ENCODE data around the gene ADH5. TPM values are rescaled to one million over a fixed set of nuclear protein-coding genes. Genes with fewer than 3 reads are reported as not detected.
"Not testable (repeated sequence)": the region's sequence is repeated elsewhere in the genome, so short reads cannot be mapped to it uniquely, and the experiment has no call there.

ADH5 gene
- total RNA-seq: 197 TPM
- long read RNA-seq, transcript ADH5-201 (9 exons, 2,615 nt): major isoform, 163 of 174 reads
- long read RNA-seq, partial matches to known transcripts: 10 of 174 reads
- long read RNA-seq, other reads (novel, unspliced or antisense): 1 of 174 reads

GRCh38 chr4:99088481-99089365, at the start of gene ADH5:
ADH5 (minus strand) TSS chr4:99088788; CDS start chr4:99088700, 88 bp downstream.
- peak; percentile 94 for DNase-seq
- intact Hi-C loops (cut with DNase I): loop anchor here (10.0 kb wide), 1 partner anchor 164 kb away; the partner anchor contains the start of gene EIF4E
- peak; percentile 99 for ATAC-seq (ENCODE audit: poor library complexity)

- ATAC-seq (ENCODE audit: poor library complexity): no peak
- intact Hi-C loops (cut with DNase I): no loop called here
- DNase-seq: no peak
Observed at GRCh38 chr4:99136329-99136728, 47.7 kb upstream of the ADH5 start.

- ATAC-seq (ENCODE audit: poor library complexity) (no peak), DNase-seq (no peak)
- intact Hi-C loops (cut with DNase I): no loop called here
Observed at GRCh38 chr4:99135541-99136162, 47.1 kb upstream of the ADH5 start.

- no peak for ATAC-seq (ENCODE audit: poor library complexity)
- intact Hi-C loops (cut with DNase I): no loop called here
Observed at GRCh38 chr4:99134586-99134985, 46.0 kb upstream of the ADH5 start.

GRCh38 chr4:99131378-99131777, 42.8 kb upstream of the ADH5 start:
- DNase-seq (no peak), ATAC-seq (ENCODE audit: poor library complexity) (no peak)
- intact Hi-C loops (cut with DNase I): no loop called here

More at GRCh38 chr4:99134586-99134985, 46.0 kb upstream of the ADH5 start:
- no peak for DNase-seq

- ATAC-seq (ENCODE audit: poor library complexity) (no peak), DNase-seq (no peak)
- intact Hi-C loops (cut with DNase I): loop anchor here (10.0 kb wide), 1 partner anchor 338 kb away; no protein-coding TSS in a partner anchor
Observed at GRCh38 chr4:99126376-99126775, 37.8 kb upstream of the ADH5 start.

- no peak for DNase-seq
Observed at GRCh38 chr4:99121008-99121407, 32.4 kb upstream of the ADH5 start.

GRCh38 chr4:99120501-99120900, 31.9 kb upstream of the ADH5 start:
- intact Hi-C loops (cut with DNase I): loop anchor here (10.0 kb wide), 1 partner anchor 344 kb away; no protein-coding TSS in a partner anchor
- ATAC-seq (ENCODE audit: poor library complexity) (no peak), DNase-seq (no peak)

More at GRCh38 chr4:99121008-99121407, 32.4 kb upstream of the ADH5 start:
- no peak for ATAC-seq (ENCODE audit: poor library complexity)
- intact Hi-C loops (cut with DNase I): loop anchor here (10.0 kb wide), 1 partner anchor 344 kb away; no protein-coding TSS in a partner anchor

- DNase-seq (no peak), ATAC-seq (ENCODE audit: poor library complexity) (peak; percentile 39)
- intact Hi-C loops (cut with DNase I): loop anchor here (2.0 kb wide), 1 partner anchor 287 kb away; no protein-coding TSS in a partner anchor
Observed at GRCh38 chr4:99117876-99118693, 29.5 kb upstream of the ADH5 start.

GRCh38 chr4:99117122-99117841, 28.7 kb upstream of the ADH5 start:
- intact Hi-C loops (cut with DNase I); ATAC-seq (ENCODE audit: poor library complexity): not testable (repeated sequence)

GRCh38 chr4:99109286-99109685, 20.7 kb upstream of the ADH5 start:
- intact Hi-C loops (cut with DNase I); ATAC-seq (ENCODE audit: poor library complexity): not testable (repeated sequence)

More at GRCh38 chr4:99117122-99117841, 28.7 kb upstream of the ADH5 start:
- not testable (repeated sequence) for DNase-seq

GRCh38 chr4:99104153-99104552, 15.6 kb upstream of the ADH5 start:
- DNase-seq: no peak
- ATAC-seq (ENCODE audit: poor library complexity): no peak
- intact Hi-C loops (cut with DNase I): no loop called here

More at GRCh38 chr4:99109286-99109685, 20.7 kb upstream of the ADH5 start:
- not testable (repeated sequence) for DNase-seq

GRCh38 chr4:99103166-99103565, 14.6 kb upstream of the ADH5 start:
- ATAC-seq (ENCODE audit: poor library complexity) (no peak), DNase-seq (no peak)
- intact Hi-C loops (cut with DNase I): no loop called here

GRCh38 chr4:99102634-99103033, 14.0 kb upstream of the ADH5 start:
- ATAC-seq (ENCODE audit: poor library complexity) (no peak), DNase-seq (no peak)
- intact Hi-C loops (cut with DNase I): no loop called here

GRCh38 chr4:99100876-99101275, 12.3 kb upstream of the ADH5 start:
- DNase-seq (no peak), ATAC-seq (ENCODE audit: poor library complexity) (no peak)
- intact Hi-C loops (cut with DNase I): no loop called here

GRCh38 chr4:99099814-99100213, 11.2 kb upstream of the ADH5 start:
- ATAC-seq (ENCODE audit: poor library complexity); DNase-seq; intact Hi-C loops (cut with DNase I): not testable (repeated sequence)

- intact Hi-C loops (cut with DNase I): no loop called here
- ATAC-seq (ENCODE audit: poor library complexity) (no peak), DNase-seq (no peak)
Observed at GRCh38 chr4:99099311-99099710, 10.7 kb upstream of the ADH5 start.

GRCh38 chr4:99091841-99092240, 3.3 kb upstream of the ADH5 start:
- ATAC-seq (ENCODE audit: poor library complexity); DNase-seq; intact Hi-C loops (cut with DNase I): not testable (repeated sequence)

Measured in Right ventricle myocardium superior (tissue), 1 donor.